NCI-H2196 (cell line): ENCODE results near the gene PSMB1.
"Not testable (repeated sequence)": the region's sequence is repeated elsewhere in the genome, so short reads cannot be mapped to it uniquely, and the experiment has no call there.

Experiments used
- DNase-seq: peaks from one replicate; lab custom pipeline; 2025; ENCODE audit not compliant: unreplicated experiment; lab: John Stamatoyannopoulos, UW

The PSMB1 gene

DNA sequence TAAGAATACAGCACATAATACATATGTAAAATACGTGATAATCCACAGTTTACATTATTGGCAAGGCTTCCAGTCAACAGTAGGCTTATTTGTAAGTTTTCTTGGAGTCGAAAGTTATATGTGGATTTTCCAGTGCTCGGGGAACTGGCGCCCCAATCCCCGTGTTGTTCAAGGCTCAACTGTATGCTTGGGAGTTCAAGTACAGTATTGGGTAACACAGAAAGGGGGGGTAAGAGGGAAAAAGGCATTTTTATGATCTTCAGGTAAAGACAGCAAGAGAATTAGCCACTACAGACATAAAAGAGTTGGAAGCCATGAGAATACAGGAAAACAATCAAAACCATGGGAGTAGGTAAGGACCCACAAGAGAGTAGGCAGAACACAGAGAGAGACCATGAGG is 16.4 kb downstream of the PSMB1 start:
- DNase-seq, result no peak

GRCh38 chr6:170535004-170535403 is 18.1 kb downstream of the PSMB1 start:
- no peak for DNase-seq

DNA sequence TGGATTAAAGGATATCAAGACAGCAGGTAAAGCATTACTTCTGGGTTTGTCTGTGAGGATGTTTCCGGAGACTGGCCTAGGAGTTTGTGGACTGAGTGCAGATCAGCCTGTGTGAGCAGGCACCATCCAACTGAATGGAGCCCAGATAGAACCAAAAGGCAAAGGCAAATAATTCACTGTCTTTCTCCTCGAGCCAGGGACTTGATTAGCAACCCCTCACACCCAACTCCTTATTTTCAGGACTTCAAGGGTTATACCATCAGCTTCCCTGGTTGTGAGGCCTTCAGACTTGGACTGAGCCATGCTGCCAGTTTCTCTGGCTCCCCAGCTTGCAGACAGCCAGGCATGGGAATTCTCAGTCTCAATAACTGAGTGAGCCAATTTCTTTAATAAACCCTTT is 19.3 kb downstream of the PSMB1 start:
- no peak for DNase-seq

DNA sequence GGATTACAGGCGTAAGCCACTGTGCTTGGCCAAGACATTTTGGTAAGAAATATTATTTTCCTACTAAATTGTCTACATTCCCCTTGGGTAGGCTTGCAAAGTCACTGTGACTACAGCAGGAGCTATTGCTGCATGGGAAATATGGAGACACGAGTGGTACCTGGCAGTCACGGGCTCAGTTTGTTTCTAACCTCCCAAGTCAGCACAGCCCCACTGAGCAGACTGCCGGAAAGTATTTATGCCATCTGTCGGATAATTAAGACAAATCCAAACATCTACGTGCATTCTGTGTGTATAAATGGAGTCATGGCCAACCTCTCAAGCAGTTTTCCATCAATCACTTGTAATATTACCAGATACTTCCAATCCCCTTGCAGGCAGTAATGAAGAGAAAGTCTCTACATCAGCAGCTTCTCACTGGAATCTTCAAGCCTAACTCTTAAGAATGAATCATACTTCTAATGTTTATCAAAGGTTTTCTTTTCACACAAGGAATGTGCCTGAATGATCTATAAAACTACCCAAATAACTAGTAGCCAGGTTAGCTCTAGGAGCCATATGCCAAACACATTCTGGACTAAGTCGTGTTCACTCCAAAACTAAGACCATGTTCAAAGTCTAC is 20.1 kb downstream of the PSMB1 start:
- DNase-seq, result no peak

DNA sequence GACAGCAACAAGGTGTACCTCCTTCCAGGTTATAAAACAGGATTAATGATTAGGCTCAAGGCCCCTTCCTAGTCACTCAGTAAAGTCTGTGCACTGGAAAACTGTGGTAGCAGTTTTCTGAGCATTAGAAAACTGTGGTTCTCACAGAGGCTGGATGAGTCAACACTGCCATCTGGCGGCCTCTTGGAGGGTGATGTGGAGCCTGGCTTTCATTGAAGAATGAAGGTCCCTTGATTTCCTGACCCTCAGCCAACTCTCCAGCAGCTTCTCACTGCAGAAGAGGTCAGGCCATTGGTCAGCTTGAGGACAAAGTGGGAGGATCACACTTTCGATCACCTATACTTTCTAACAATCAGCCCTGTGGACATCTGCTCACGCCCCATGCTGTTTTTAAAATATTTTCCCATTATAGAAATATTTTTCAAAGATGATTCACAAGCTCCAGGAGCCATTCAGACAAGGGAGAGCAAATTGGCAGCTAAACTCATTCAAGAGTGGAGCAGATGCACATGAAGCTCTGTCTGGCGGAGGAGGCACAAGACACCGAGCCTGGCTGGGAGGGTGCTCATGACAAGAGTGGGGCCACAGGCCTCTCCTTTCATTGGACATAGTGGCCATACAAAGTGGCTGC is 23.2 kb downstream of the PSMB1 start:
- DNase-seq, result peak; percentile 54

DNA sequence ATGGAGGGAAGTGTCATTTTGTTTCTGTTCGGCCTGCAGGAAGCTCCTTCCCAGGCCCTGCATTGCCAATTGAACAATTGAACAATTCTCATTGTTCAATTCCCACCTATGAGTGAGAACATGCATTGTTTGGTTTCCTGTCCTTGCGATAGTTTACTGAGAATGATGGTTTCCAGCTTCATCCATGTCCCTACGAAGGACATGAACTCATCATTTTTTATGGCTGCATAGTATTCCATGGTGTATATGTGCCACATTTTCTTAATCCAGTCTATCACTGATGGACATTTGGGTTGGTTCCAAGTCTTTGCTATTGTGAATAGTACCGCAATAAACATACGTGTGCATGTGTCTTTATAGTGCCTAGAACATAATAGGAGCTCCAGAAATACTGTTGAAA is 25.1 kb downstream of the PSMB1 start:
- DNase-seq, result not testable (repeated sequence)

- no peak for DNase-seq
These were observed 27.3 kb downstream of the PSMB1 start for GRCh38 chr6:170525795-170526194.

DNA sequence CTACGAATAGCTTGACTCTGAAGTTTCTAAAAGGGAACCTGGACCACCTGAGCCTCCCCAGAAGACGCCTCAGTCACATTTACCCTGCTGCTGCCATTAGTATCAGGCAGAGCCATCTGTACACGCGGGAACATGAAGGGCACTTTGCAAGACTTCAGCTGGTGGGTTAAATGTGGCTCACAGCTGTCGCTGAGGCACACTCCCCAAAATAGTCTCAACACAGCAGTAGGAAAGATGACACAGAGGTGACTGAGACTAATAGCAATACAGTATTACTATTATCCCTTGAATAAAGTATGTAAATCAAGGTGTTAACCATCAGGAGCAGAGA is 29.0 kb downstream of the PSMB1 start:
- DNase-seq, result no peak

DNA sequence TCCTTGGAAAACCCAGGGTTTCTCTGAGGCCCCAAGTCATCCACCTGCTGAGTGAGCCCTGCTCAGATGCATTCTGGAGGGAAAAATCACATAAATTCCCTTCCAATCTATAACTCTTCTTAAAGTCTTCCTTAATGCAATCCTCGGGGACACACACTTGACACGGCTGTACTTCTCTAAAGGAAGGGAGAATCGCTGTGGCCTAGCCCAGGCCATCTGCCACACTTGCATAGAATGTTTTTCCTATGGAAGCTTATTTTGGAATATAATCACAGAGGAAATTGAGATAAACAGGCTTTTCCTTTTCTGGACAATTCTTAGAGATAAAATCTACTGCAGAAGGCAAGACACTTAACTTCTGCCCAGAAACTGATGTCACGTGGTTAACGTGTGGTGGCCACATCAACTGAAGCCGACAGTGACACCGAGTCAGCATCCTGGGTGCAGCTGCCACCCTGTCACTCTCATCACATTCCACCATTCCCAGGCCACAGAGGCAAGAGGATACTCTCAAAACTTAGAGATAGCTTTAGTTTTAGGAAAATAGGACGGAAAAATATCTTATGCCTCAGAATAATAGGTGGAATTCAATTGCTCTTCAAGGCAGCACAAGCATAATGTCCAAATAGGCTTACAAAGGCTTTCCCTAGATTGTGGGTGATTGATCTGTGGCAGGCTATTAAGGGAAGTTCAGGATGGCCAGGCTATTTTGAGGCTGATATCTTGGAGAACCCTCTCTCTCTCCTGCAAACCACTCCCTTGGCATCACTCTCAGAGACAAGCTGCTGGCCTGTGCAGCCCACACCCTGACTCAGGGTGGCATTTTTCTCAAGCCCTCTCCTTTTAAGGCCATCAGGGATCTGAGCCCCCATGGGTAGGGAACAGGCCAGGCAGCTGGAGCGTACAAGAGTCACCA is 29.6 kb downstream of the PSMB1 start:
- DNase-seq, result no peak

DNA sequence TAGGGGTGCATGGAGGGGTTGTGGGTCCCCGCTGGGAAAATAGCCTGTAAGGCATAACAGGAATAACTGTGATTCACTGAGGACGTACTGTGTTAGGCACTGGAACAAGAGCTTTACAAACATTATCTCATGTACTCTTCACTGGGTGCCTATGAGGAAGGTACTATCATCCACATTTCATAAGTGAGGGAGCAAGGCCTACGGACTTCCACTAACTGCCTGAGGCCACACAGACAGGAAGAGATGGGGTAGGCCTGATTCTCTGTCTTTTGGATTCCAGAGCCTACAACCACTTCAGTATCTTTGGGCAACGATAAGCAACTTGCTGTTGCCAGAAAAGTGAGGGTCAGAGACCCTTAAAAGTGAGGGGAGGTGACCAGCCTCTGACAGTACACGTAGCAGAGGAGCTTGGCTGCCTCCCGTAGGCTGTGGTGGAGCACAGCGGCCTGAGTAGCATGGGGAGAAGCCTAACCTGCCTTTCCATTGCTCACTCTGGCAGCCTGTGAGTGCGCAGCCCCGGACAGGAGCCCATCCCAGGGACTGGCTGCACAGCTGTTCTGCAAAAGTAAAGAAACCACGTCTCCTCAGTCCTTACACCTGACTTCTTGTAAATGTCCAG is 30.4 kb downstream of the PSMB1 start:
- peak; percentile 41 for DNase-seq

- DNase-seq, result peak; percentile 36
These were observed 36.1 kb downstream of the PSMB1 start for GRCh38 chr6:170516783-170517616.

GRCh38 chr6:170514908-170515307 is 38.2 kb downstream of the PSMB1 start:
- no peak for DNase-seq

DNA sequence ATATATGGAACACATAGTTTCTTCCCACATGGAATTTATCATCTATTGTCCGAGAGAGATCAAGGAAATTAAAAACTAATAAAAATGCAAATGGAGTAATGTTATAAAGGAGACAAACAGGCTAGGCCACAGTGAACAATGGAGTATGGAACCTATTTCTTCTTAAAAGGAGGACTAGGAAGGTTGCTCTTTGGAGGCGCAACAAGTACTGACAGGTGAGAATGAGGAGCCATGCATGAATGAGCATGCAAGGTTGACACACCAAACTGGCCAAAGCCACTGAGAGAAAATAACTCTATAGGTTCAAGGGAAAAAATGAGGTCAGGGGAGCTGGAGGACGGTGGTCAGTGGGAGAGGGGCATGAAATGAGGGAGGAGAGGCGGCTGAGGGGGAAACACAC is 40.9 kb downstream of the PSMB1 start:
- DNase-seq, result no peak

DNA sequence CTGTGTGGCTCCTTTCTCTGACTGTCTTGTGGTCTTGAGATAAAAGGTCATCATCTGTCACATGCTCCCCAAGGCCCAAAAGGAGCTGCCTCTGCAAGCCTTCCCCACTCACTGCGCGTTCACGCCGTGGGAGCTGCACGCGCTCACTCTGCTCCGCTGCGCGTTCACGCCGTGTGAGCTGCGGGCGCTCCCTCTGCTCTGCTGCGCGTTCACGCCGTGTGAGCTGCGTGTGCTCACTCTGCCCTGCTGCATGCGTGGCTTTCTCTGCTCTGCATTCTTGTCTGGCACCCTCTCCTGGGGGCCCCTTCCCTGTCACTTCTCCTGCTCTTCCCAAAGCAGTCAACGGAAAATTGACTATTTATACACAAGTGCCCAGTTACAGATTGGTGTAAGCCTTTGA is 42.5 kb downstream of the PSMB1 start:
- no peak for DNase-seq

DNA sequence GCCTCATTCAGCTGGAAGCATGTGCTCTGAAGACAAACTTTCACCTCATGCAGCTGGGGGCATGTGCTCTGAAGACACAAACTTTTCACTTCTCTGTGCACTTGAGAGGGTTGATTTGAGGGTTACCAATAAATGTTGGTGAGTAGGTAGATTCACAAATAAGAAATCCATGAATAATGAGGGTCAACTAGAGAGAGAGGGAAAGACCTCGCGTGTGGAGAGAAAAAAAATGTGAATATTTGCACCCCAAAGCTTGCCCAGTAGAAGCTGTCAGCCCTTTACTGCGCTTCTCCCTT is 43.4 kb downstream of the PSMB1 start:
- DNase-seq, result no peak

- DNase-seq, result not testable (repeated sequence)
These were observed 44.0 kb downstream of the PSMB1 start for GRCh38 chr6:170508892-170509722.

GRCh38 chr6:170508275-170508674 is 44.8 kb downstream of the PSMB1 start:
- DNase-seq, result not testable (repeated sequence)

GRCh38 chr6:170507728-170508127 is 45.4 kb downstream of the PSMB1 start:
- DNase-seq, result not testable (repeated sequence)

DNA sequence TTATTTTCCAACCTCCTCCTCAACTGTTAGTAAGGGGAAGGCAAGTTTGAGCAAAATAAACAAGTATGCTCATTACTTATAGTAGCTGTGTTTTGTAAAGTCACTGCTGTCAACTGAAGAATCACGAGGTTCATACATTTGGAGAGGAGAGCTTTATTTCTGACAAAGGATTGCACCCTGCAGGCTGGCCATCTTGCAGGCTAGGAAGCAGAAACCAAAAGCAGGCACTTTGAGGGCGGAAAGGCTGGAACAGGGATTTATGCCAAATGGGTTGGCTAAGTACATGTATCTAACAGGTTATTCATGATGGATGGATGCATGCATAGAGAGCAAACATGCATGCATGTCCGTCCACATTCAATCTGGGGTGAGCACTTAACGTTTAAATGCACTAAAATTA is 46.7 kb downstream of the PSMB1 start:
- no peak for DNase-seq

DNA sequence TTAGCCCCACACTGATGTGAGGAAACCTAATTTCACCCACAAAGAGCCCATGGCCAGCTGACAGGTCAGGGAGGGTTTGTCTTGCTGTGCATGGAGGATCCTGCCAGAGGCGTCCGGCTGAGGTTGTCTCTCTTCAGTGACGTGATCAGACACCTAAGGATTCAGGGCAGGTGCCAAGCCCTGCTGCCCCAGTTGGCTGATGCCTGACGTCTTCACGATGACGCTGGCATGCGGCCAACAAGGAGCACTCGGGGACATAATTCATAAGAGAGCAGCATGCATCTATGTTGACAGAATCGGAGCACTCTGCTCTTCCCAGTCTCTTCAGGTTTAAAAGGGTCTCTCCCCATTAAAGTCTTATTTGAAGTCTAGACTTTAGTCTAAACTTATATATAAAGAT is 47.8 kb downstream of the PSMB1 start:
- peak; percentile 30 for DNase-seq
